Lower leg skin (tissue), 4 donors: ENCODE data around the gene C12orf57. TPM values are rescaled to one million over a fixed set of nuclear protein-coding genes. Genes with fewer than 3 reads are reported as not detected.

Experiments used
- DNase-seq, 2 donors: peaks; one replicate each; pipeline ENCODE4 v3.0.0-alpha.2; 2019; ENCODE audit warnings: low spot score in 2 of 2
- H3K4me3 ChIP-seq: fragments of 200-600 bp; sonication (generic); 2 replicates; pipeline ENCODE4 v1.5.1; 2017; ENCODE audit warnings: mild to moderate bottlenecking, low read depth; ENCODE audit not compliant: poor library complexity, severe bottlenecking
- CTCF ChIP-seq, 3 donors: fragments of 450-650 bp; IDR thresholded peaks; one replicate each; pipeline ENCODE4 v1.5.1; 2016; ENCODE audit warnings: antibody characterized with exemption in 3 of 3, mild to moderate bottlenecking in 3 of 3, moderate library complexity in 2 of 3
- POLR2A ChIP-seq, 2 donors: fragments of 450-650 bp; IDR thresholded peaks; one replicate each; pipeline ENCODE4 v1.6.1; 2016 to 2017; ENCODE audit warnings: antibody characterized with exemption in 2 of 2, mild to moderate bottlenecking in 1 of 2, moderate library complexity in 1 of 2
- WGBS, 2 donors: methylation state at CpG; one replicate each; pipeline ENCODE4 v1.1.5; 2018; 5-methylcytosine and 5-hydroxymethylcytosine counted together
- intact Hi-C: fragments of 100-400 bp; cut with DNase I; formaldehyde crosslinking; loops from one replicate; pipeline ENCODE4 v1.15.0; 2023; ENCODE audit warnings: low total_unique reads
- total RNA-seq, 4 donors: library from RNA; depleted of rRNA; stranded (reverse); fragments of >200 nt; gene quantifications; one replicate each; pipeline ENCODE4 v1.1.0, GENCODE V29; 2016

Gene C12orf57
- total RNA-seq, 4 donors from 2014 or later, result 341 to 526 (median 418) TPM

- WGBS, 2 donors, result 2 to 4% methylated on average over 30 to 46 of the region's 48 CpGs
- TF ChIP-seq CTCF (IDR thresholded peaks at IDR 0.05), result peak in 1 of 3 donors; percentile 72
- no peak for TF ChIP-seq POLR2A (IDR thresholded peaks at IDR 0.05)
- peak overlapping the region; percentile 64 for H3K4me3 ChIP-seq
- intact Hi-C loops, result no loop called here
- peak; percentile 93 to 99 for DNase-seq
Measured at GRCh38 chr12:6944381-6945186, 762 bp downstream of the C12orf57 start.

GRCh38 chr12:6945613-6946012 is 1.8 kb downstream of the C12orf57 start:
- H3K4me3 ChIP-seq, result no peak overlapping the region
- WGBS, 2 donors, result 61 to 80% methylated on average over 9 to 11 of the region's 11 CpGs
- intact Hi-C loops, result no loop called here
- no peak for DNase-seq
- no peak for TF ChIP-seq POLR2A (IDR thresholded peaks at IDR 0.05)
- no peak for TF ChIP-seq CTCF (IDR thresholded peaks at IDR 0.05)

DNA sequence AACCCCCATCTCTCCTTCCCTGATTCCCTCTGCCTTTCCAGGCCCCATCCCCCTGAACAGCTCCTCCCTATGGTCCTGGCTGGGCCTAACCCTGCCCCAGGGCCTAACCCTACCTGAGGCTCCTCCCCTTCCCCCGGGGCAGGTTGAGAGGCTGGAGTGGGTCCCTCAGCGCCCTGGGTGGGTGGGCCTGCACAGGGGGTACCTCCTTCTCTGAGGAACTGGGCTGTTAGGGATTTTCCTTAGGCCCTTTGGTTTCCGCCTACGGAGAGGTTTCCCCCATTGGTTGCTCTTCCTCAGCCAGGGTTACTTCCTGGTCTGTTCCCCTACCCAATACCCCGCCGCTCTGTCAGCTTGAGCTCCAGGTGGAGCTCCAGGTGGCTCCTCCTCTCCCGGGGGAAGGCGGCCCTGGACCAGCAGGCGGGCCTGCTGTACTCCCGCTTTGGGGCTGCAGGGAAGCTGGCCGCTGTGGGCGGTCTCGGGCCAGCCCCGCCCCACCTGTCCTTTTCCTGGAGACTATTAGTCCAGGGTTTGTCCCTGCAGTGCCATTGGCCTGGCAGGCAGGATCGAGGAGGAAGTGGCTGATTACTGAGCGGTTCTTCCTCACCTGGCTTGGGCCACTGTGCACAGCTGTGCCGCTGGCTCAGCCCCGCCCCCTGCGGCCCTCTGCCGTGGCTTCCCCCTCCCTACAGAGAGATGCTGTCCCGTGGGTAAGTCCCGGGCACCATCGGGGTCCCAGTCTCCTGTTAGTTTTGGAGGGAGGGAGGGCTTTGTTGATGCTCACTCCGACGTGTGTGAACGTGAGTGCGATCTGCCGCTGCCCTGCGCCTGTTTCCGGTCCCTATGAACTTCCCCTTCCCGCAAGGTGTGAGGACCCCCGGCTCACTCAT is 2.5 kb downstream of the C12orf57 start:
- TF ChIP-seq POLR2A (IDR thresholded peaks at IDR 0.05), result no peak
- 23 to 35% methylated on average over 22 to 26 of the region's 32 CpGs for WGBS, 2 donors
- peak in 1 of 2 donors; percentile 92 for DNase-seq
- intact Hi-C loops, result no loop called here
- no peak overlapping the region for H3K4me3 ChIP-seq

GRCh38 chr12:6946920-6947374 is 3.1 kb downstream of the C12orf57 start:
- no peak for TF ChIP-seq POLR2A (IDR thresholded peaks at IDR 0.05)
- TF ChIP-seq CTCF (IDR thresholded peaks at IDR 0.05), result no peak
- DNase-seq, result no peak
- intact Hi-C loops, result no loop called here
- no peak overlapping the region for H3K4me3 ChIP-seq
- WGBS, 2 donors, result 49 to 55% methylated on average over 8 of the region's 8 CpGs

- no peak overlapping the region for H3K4me3 ChIP-seq
- intact Hi-C loops, result no loop called here
- WGBS, 2 donors, result 84 to 87% methylated on average over 8 of the region's 8 CpGs
- no peak for DNase-seq
- TF ChIP-seq CTCF (IDR thresholded peaks at IDR 0.05) (no peak), POLR2A (IDR thresholded peaks at IDR 0.05) (no peak)
Measured at GRCh38 chr12:6947615-6948014, 3.8 kb downstream of the C12orf57 start.
